ENCODE data around the gene HDAC11. TPM values are rescaled to one million over a fixed set of nuclear protein-coding genes. Genes with fewer than 3 reads are reported as not detected.

HDAC11 gene
- total RNA-seq, 1 experiment from 2014 or later: 11.8 TPM

DNA sequence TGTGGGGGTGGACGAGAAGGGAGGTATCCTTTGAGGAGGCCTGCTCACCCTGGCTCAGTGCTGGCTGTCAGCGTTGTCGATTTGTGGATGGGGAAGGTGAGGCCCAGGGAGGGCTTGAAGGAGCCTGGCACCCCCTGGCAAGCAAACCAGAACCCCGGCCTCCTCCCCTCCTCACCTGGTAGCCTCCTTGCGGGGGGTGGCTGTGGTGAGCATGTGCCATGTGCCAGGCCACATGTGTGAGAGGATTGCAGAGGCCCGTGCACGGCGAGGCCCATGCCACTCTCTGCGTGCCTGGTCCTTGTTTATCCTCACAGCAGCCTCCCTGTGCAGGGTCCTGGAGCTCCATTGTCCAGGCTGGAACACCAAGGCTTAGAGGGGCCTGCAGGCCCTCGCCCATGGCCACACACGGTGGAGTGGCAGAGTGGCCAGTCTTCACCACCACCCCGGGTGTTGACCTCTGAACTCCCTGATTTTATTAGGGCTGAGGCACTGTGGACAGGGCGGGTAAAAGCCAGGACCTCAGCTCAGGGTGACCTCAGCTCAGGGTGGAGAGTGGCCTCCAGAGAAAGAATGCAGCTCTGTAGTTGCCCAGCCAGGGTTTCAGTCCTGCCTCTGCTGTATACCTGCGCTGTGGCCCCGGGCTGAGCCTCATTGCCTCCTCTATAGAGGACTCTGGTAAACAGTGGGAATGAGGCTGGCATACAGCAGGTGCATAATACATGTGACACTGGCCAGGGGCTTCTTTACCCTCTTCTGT, 29.1 kb downstream of the HDAC11 start:
- no peaks in the 10 kb centered on the region for H3K36me3 Mint-ChIP-seq (ENCODE audit: insufficient read depth, unreplicated experiment)
- no peak overlapping the region for H3K4me3 Mint-ChIP-seq (ENCODE audit: low read depth, unreplicated experiment)
- no peak overlapping the region for H3K27ac Mint-ChIP-seq (ENCODE audit: unreplicated experiment)
- TF ChIP-seq CTCF (IDR thresholded peaks at IDR 0.05; ENCODE audit: unreplicated experiment): no peak
- CTCF ChIA-PET: no interaction called here
- H3K4me1 Mint-ChIP-seq (ENCODE audit: low read depth, unreplicated experiment): peaks cover 20% of the 10 kb centered on the region
- no peak for DNase-seq
- H3K27me3 Mint-ChIP-seq (ENCODE audit: unreplicated experiment): no peaks in the 10 kb centered on the region
- no TSS peak for BruUV-seq (replicated peaks)
- H3K9me3 Mint-ChIP-seq (ENCODE audit: low read depth, unreplicated experiment): no peaks in the 10 kb centered on the region
- intact Hi-C loops (cut with micrococcal nuclease; ENCODE audit: unreplicated experiment): no loop called here

GRCh38 chr3:13509816-13510192, 29.7 kb downstream of the HDAC11 start:
- no peaks in the 10 kb centered on the region for H3K9me3 Mint-ChIP-seq (ENCODE audit: low read depth, unreplicated experiment)
- no peak for DNase-seq
- no peak overlapping the region for H3K27ac Mint-ChIP-seq (ENCODE audit: unreplicated experiment)
- no peaks in the 10 kb centered on the region for H3K27me3 Mint-ChIP-seq (ENCODE audit: unreplicated experiment)
- intact Hi-C loops (cut with micrococcal nuclease; ENCODE audit: unreplicated experiment): no loop called here
- BruUV-seq (replicated peaks): no TSS peak
- CTCF ChIA-PET: no interaction called here
- peaks cover 22% of the 10 kb centered on the region for H3K4me1 Mint-ChIP-seq (ENCODE audit: low read depth, unreplicated experiment)
- no peaks in the 10 kb centered on the region for H3K36me3 Mint-ChIP-seq (ENCODE audit: insufficient read depth, unreplicated experiment)
- H3K4me3 Mint-ChIP-seq (ENCODE audit: low read depth, unreplicated experiment): no peak overlapping the region
- TF ChIP-seq CTCF (IDR thresholded peaks at IDR 0.05; ENCODE audit: unreplicated experiment): no peak

DNA sequence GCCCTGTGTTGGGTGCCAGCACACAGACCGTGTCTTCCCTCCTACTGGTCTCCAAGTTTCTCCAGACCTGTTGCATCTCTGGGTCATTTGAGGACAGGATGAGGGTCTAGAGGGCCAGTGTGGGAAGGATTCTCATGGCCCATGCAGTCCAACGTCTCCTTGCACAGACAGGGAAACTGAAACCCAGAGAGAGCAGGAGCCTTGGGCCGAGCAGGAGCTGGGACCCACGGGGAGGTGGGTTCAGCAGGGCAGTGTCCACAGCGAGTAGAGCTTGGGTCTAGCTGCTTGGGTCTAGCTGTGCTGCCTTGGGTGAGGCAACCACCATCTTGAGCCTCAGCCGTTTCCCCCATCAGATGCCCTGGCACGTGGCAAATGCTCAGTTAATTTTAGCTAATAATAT, 32.3 kb downstream of the HDAC11 start:
- H3K4me3 Mint-ChIP-seq (ENCODE audit: low read depth, unreplicated experiment): no peak overlapping the region
- BruUV-seq (replicated peaks): no TSS peak
- peaks cover 16% of the 10 kb centered on the region for H3K4me1 Mint-ChIP-seq (ENCODE audit: low read depth, unreplicated experiment)
- H3K9me3 Mint-ChIP-seq (ENCODE audit: low read depth, unreplicated experiment): no peaks in the 10 kb centered on the region
- H3K27ac Mint-ChIP-seq (ENCODE audit: unreplicated experiment): no peak overlapping the region
- H3K36me3 Mint-ChIP-seq (ENCODE audit: insufficient read depth, unreplicated experiment): no peaks in the 10 kb centered on the region
- intact Hi-C loops (cut with micrococcal nuclease; ENCODE audit: unreplicated experiment): no loop called here
- CTCF ChIA-PET: interaction anchor here (1.0 kb wide), 1 partner anchor 44 kb away, joined by 3 read pairs; no protein-coding TSS in a partner anchor
- no peak for DNase-seq
- H3K27me3 Mint-ChIP-seq (ENCODE audit: unreplicated experiment): no peaks in the 10 kb centered on the region
- TF ChIP-seq CTCF (IDR thresholded peaks at IDR 0.05; ENCODE audit: unreplicated experiment): no peak

GRCh38 chr3:13513051-13513912, 33.2 kb downstream of the HDAC11 start:
- DNase-seq: no peak
- Mint-ChIP-seq H3K27ac (ENCODE audit: unreplicated experiment) (no peak overlapping the region), H3K4me1 (ENCODE audit: low read depth, unreplicated experiment) (peaks cover 12% of the 10 kb centered on the region), H3K9me3 (ENCODE audit: low read depth, unreplicated experiment) (no peaks in the 10 kb centered on the region), H3K27me3 (ENCODE audit: unreplicated experiment) (no peaks in the 10 kb centered on the region), H3K36me3 (ENCODE audit: insufficient read depth, unreplicated experiment) (no peaks in the 10 kb centered on the region), H3K4me3 (ENCODE audit: low read depth, unreplicated experiment) (no peak overlapping the region)
- intact Hi-C loops (cut with micrococcal nuclease; ENCODE audit: unreplicated experiment): no loop called here
- TF ChIP-seq CTCF (IDR thresholded peaks at IDR 0.05; ENCODE audit: unreplicated experiment): no peak
- no TSS peak for BruUV-seq (replicated peaks)
- CTCF ChIA-PET: interaction anchor here (1.0 kb wide), 1 partner anchor 43 kb away, joined by 3 read pairs; no protein-coding TSS in a partner anchor

All from Calu3 (cell line).